WI38 (cell line): Measurements from ENCODE around the gene IFT57.

Experiments used
- H3K4me3 ChIP-seq: 2 replicates; pipeline ENCODE4 v1.5.1; 2011; ENCODE audit warnings: low read depth, mild to moderate bottlenecking, control low read depth, low read length
- TF ChIP-seq, protein P1 (sequence below): IDR thresholded peaks from 2 replicates; pipeline ENCODE4 v1.5.1; 2012; ENCODE audit warnings: low read depth, mild to moderate bottlenecking, control low read depth, low read length

IFT57 gene

DNA sequence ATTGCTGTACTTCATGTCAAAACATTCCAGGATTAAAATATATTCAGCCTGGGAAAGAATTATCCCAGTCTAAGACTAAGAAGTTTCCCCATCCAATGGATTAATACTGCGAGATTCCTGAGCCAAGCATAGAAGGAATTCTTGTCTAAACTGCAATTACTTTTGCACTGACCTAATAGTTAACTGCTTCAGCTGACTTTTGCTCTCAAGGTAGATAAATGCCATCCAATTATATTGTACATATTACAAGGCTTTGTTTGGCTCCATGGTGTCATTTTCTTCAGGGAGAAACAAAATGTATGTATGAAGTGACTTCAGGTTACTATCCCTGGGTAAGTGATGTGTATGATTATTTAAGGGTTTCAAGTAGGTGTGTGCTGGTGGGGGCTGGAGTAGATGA, 6.1 kb upstream of the IFT57 start:
- no peak overlapping the region for H3K4me3 ChIP-seq
- TF ChIP-seq, protein P1, sequence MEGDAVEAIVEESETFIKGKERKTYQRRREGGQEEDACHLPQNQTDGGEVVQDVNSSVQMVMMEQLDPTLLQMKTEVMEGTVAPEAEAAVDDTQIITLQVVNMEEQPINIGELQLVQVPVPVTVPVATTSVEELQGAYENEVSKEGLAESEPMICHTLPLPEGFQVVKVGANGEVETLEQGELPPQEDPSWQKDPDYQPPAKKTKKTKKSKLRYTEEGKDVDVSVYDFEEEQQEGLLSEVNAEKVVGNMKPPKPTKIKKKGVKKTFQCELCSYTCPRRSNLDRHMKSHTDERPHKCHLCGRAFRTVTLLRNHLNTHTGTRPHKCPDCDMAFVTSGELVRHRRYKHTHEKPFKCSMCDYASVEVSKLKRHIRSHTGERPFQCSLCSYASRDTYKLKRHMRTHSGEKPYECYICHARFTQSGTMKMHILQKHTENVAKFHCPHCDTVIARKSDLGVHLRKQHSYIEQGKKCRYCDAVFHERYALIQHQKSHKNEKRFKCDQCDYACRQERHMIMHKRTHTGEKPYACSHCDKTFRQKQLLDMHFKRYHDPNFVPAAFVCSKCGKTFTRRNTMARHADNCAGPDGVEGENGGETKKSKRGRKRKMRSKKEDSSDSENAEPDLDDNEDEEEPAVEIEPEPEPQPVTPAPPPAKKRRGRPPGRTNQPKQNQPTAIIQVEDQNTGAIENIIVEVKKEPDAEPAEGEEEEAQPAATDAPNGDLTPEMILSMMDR: no peak

DNA sequence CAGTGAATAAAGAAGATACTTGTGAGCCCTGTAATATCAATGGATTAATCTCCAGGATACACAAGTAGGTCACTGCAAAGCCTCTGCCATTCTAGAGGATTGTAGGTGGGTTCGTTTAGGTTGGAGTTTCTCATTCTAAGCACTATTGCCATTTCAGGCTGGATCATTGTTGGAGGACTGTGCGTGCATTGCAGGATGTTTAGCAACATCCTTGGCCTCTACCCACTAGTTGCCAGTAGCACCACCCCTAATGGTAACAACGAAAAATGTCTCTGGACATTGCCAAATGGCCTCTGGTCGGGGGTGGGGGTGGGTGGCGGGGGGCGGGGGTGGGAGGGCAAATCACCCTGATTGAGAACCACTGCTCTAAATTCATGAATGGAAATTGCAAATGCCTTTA, 4.9 kb upstream of the IFT57 start:
- H3K4me3 ChIP-seq: no peak overlapping the region
- TF ChIP-seq, protein P1: no peak

DNA sequence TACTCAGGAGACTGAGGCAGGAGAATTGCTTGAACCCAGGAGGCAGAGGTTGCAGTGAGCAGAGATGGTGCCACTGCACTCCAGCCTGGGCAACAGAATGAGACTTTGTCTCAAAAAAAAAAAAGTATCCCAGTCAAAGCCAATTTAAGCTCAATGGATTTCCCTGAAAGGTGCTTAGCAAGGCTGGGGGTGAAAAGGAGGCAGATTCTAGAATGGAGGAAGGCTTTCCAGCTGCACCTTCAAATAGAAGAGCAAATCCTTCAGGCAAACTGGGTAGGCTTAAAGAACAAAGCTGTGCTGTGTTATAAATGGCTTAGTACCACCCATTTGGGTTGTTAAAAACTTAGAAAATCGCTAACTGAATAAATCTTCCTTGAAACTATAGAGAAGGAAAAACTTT, 3.0 kb upstream of the IFT57 start:
- no peak overlapping the region for H3K4me3 ChIP-seq
- TF ChIP-seq, protein P1: no peak

DNA sequence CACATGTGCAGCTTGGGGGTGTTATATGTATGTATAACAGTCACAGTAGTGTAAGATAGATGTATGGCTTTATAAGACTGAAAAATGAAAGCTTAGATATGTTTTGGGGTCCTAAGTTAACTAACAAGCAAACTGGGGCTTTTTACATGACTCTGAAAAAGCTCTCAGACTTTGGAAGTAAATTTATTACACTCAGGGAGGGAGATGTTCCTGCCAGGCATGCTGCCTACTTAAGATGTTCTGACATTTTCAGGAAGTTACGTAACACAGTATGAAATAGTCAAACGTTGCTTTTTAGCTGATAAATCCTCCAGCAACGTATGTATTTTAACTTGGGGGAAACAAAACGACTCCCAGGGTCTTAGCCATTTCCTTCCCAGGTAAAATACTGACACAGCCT, 1.7 kb upstream of the IFT57 start:
- H3K4me3 ChIP-seq: no peak overlapping the region
- TF ChIP-seq, protein P1: no peak

DNA sequence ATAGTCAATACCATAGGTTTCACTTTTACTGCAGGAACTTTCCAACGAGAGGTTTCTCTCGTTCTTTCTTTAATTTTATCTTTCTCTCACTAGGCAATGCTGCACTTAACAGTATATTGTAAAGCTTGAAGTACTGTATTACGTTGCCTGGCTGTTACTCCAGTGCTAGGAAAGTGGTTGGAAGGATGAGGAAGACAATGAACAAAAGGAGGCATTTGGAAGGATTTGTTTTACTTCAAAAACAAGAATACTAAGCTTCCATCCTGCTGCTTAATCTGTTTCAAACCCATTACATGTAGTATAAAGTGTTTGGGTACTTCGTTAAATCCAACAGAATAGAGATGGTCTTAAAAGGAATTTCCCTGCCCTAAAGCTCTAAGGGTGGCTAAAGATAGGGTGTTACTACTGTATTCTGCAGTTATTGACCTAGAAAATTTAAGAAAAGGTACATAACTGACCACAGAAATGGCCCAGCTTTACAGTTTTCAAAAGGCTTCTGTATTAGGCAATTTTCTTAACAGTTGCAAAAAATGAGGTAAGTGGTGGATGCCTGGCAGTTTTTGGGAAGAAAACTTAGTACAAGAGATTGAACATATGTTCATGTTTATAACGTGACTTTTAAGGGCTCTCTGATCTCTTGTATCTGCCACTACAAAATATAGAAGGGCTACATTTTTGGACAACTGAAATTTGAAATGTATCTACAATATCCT, 785 bp upstream of the IFT57 start:
- H3K4me3 ChIP-seq: peak overlapping the region; percentile 91
- TF ChIP-seq, protein P1: no peak

DNA sequence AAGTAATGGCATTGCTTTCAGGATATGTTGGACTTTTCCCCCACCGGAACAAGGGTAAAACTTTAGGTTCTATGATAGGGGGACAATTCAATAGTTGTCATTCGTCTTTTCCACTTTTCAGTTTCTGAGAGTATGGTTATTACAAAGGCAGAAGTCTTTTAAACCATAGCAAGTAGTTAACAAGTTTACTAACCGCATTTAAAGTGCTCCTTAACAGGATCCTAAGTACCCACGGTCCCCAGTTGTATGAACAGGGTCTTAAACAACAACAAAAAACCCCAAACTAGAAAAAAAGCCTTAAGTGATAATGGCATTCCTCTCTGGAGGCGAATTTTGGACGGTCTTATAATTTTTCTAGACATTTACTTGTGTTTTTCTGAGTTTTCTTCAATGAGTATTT, 831 bp downstream of the IFT57 start:
- TF ChIP-seq, protein P1: no peak
- peak overlapping the region; percentile 91 for H3K4me3 ChIP-seq

DNA sequence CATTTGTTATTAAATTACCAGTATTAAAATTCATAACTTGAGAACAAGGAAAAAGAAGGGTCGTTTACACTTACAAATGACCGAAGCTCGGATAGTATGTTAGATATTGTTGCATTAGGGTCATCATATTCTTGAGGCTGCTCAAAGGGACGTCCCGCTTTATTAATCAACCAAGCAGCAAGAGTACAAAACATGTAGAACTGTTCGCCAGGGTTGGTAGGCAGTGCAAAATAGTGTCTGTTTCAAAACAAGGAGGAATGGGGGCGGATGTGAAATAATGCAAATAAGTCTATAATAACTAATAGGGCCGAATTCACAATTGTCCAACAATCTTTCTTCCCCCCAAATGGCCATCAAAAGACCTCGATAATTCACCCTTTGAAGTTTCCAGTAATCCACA, 2.9 kb downstream of the IFT57 start:
- TF ChIP-seq, protein P1: no peak
- H3K4me3 ChIP-seq: no peak overlapping the region
